CD4-positive, alpha-beta memory T cell (primary cell): ENCODE data around the gene SPIRE2. TPM values are rescaled to one million over a fixed set of nuclear protein-coding genes. Genes with fewer than 3 reads are reported as not detected.

Source experiments
- CTCF ChIA-PET: fragments of 350-600 bp; sonication (Branson Sonifier 250); formaldehyde crosslinking; loops from one replicate; lab custom pipeline; 2021; ENCODE audit warnings: inconsistent platforms; ENCODE audit not compliant: partially characterized antibody; lab: Charles Lee
- POLR2A ChIA-PET: fragments of 350-600 bp; sonication (Branson Sonifier 250); formaldehyde crosslinking; loops from one replicate; lab custom pipeline; 2021; ENCODE audit not compliant: partially characterized antibody; lab: Charles Lee
- DNase-seq, 5 donors: peaks; one replicate each; pipeline versions ENCODE4 v3.0.0 to v3.0.0-alpha.2; 2020 to 2022; ENCODE audit warnings: mixed read lengths in 1 of 5
- H3K27ac ChIP-seq: one replicate; pipeline ENCODE4 v1.7.0; 2013; ENCODE audit warnings: low read depth, low read length
- H3K27me3 ChIP-seq: 2 replicates; pipeline ENCODE4 v1.7.0; 2013; ENCODE audit warnings: mild to moderate bottlenecking, low read length, moderate library complexity; ENCODE audit not compliant: insufficient read depth
- H3K36me3 ChIP-seq: 2 replicates; pipeline ENCODE4 v1.7.0; 2013; ENCODE audit warnings: mild to moderate bottlenecking, low read length, moderate library complexity; ENCODE audit not compliant: insufficient read depth
- H3K4me1 ChIP-seq: 2 replicates; pipeline ENCODE4 v1.7.0; 2013; ENCODE audit warnings: mild to moderate bottlenecking, low read length, moderate library complexity; ENCODE audit not compliant: insufficient read depth
- H3K4me3 ChIP-seq, 2 donors: one replicate each; pipeline ENCODE4 v1.7.0; 2013; ENCODE audit warnings: low read length in 2 of 2, mild to moderate bottlenecking in 1 of 2
- H3K9me3 ChIP-seq, 2 donors: one replicate each; pipeline ENCODE4 v1.7.0; 2013; ENCODE audit warnings: low read length in 2 of 2, control low read depth in 1 of 2; ENCODE audit not compliant: control insufficient read depth in 1 of 2
- H3K27ac Mint-ChIP-seq, 7 donors: one replicate each; pipeline ENCODE4 v1.8.0; 2020 to 2021; ENCODE audit warnings: mixed read lengths in 7 of 7, mild to moderate bottlenecking in 6 of 7, inconsistent platforms in 3 of 7, moderate library complexity in 3 of 7
- H3K27me3 Mint-ChIP-seq, 2 donors: one replicate each; pipeline ENCODE4 v1.8.0; 2020 to 2021; ENCODE audit warnings: mixed read lengths in 2 of 2
- H3K36me3 Mint-ChIP-seq, 2 donors: one replicate each; pipeline ENCODE4 v1.8.0; 2020 to 2021; ENCODE audit warnings: mixed read lengths in 2 of 2, inconsistent platforms in 1 of 2, mild to moderate bottlenecking in 1 of 2
- H3K4me1 Mint-ChIP-seq, 4 donors: one replicate each; pipeline ENCODE4 v1.8.0; 2020 to 2021; ENCODE audit warnings: mixed read lengths in 4 of 4, mild to moderate bottlenecking in 1 of 4
- H3K4me3 Mint-ChIP-seq, 8 donors: one replicate each; pipeline ENCODE4 v1.8.0; 2020 to 2021; ENCODE audit warnings: mixed read lengths in 8 of 8, mild to moderate bottlenecking in 7 of 8, moderate library complexity in 6 of 8, inconsistent platforms in 3 of 8
- H3K9me3 Mint-ChIP-seq, 8 donors: one replicate each; pipeline ENCODE4 v1.8.0; 2020 to 2021; ENCODE audit warnings: mixed read lengths in 8 of 8, mild to moderate bottlenecking in 5 of 8, inconsistent platforms in 3 of 8, moderate library complexity in 1 of 8
- intact Hi-C: fragments of 100-400 bp; cut with micrococcal nuclease; formaldehyde crosslinking; loops from one replicate; pipeline ENCODE4 v1.15.1; 2023
- polyA plus RNA-seq, 2 donors: library from polyadenylated mRNA; unstranded; fragments of 300-500 nt; fragmentation: Illumina TruSeq; gene quantifications; one replicate each; pipeline ENCODE4 v1.2.3, GENCODE V29; 2021
- total RNA-seq, 2 experiments: library from RNA; stranded (reverse); gene quantifications; one replicate each; pipeline ENCODE4 v1.2.3, GENCODE V29; 2021

The SPIRE2 gene
- total and polyA plus RNA-seq, 4 experiments from 2014 or later, result 0.71 to 3.3 (median 3.0) TPM; not detected in 1

DNA sequence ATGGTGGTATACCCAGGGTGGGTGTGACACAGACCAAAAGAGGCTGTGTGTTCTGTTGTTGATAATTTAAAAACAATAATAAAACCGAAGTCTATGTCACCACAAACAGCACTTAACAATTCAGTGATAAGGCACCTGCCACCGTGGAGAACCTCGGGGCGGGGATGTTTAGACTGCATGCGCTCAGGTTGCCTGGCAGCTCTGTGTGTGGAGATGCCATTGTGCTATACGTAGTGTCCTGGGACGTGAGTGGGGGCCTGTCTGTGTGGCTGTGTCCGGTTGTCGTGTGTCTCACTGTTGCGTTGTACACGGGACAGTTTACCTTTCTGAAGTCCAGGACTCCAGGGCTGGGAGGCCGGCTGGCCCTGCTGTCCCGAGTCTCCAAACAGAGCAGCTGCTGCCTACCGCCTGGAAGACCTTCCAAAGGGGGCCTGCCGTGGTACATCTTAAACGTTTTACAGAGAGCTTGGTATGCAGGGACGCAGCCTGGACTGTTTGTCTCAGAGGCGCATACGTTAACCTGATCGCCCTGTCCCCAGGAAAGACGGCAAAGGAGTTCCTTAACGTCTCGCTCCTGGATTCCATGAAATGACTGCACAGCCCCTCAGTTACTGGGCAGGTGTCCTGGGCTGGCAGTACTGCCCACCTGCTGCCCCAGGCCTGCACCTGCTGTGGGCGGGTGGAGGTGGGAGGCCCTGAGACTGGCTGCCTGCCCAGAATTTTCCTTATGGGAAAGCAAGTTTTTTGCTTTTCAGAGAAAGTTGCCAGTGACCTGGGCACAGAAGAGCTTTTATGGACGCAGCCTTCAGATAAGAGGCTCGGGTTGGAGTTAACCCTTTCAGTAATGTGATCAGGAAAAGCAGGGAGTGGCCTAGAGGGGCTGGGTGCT is 19.0 kb downstream of the SPIRE2 start:
- Histone ChIP-seq H3K27me3 (no peaks in the 10 kb centered on the region), H3K4me1 (peaks cover 9% of the 10 kb centered on the region), H3K9me3 (no peaks in the 10 kb centered on the region), H3K4me3 (no peak overlapping the region), H3K36me3 (no peaks in the 10 kb centered on the region), H3K27ac (no peak overlapping the region)
- peaks cover 1 to 8% (median 7%) of the 10 kb centered on the region in 4 donors for H3K4me1 Mint-ChIP-seq
- no peaks in the 10 kb centered on the region for H3K36me3 Mint-ChIP-seq
- no peaks in the 10 kb centered on the region for H3K9me3 Mint-ChIP-seq
- H3K27me3 Mint-ChIP-seq, result no peaks in the 10 kb centered on the region
- intact Hi-C loops, result no loop called here
- no peak for DNase-seq
- ChIA-PET CTCF (no interaction called here), POLR2A (no interaction called here)
- H3K4me3 Mint-ChIP-seq, result no peak overlapping the region
- H3K27ac Mint-ChIP-seq, result no peak overlapping the region

DNA sequence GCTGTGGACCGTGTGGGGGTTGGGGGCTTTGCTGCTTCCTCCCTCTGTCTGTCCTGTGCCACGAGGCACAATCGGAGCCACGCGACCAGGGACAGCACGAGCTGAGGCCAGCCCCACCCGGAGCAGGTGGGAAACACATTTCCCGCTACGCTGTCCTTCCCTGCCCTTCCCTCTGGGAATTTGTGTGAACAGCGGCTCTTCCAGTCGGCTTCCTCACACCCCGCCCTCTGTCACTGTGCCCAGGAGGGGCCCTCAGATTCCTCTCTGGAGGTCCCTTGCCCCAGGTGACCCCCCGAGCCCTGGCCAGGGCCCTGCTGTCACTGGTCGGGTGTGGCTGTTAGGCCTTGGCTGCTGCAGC is 19.6 kb downstream of the SPIRE2 start:
- Histone ChIP-seq H3K27me3 (no peaks in the 10 kb centered on the region), H3K4me1 (peaks cover 9% of the 10 kb centered on the region), H3K9me3 (no peaks in the 10 kb centered on the region), H3K27ac (no peak overlapping the region), H3K36me3 (no peaks in the 10 kb centered on the region), H3K4me3 (no peak overlapping the region)
- H3K36me3 Mint-ChIP-seq, result no peaks in the 10 kb centered on the region
- intact Hi-C loops, result no loop called here
- ChIA-PET POLR2A (no interaction called here), CTCF (no interaction called here)
- peaks cover 1 to 8% (median 7%) of the 10 kb centered on the region in 4 donors for H3K4me1 Mint-ChIP-seq
- H3K27me3 Mint-ChIP-seq, result no peaks in the 10 kb centered on the region
- no peak for DNase-seq
- no peak overlapping the region for H3K27ac Mint-ChIP-seq
- H3K4me3 Mint-ChIP-seq, result no peak overlapping the region
- no peaks in the 10 kb centered on the region for H3K9me3 Mint-ChIP-seq

DNA sequence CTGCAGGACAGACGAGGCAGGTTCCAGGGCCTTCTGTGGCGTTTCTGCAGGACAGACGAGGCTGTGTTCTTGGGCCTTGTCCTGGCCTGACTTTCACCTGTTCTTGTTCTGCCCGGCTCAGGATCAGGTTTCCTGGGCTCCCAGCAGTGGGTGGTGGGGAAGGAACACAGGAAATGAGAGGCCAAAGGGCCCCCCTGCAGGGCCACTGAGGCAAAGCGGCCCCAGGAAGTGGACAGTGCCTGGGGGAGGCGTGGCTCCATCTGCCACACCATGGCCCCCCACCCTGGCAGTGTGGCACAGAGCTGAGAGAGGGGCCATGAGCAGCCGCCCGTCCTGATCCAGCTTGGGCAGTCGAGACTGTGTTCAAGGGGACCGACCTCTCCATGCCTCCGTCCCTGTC is 20.7 kb downstream of the SPIRE2 start:
- DNase-seq, result no peak
- Histone ChIP-seq H3K27ac (no peak overlapping the region), H3K4me3 (no peak overlapping the region), H3K27me3 (no peaks in the 10 kb centered on the region), H3K36me3 (no peaks in the 10 kb centered on the region), H3K9me3 (no peaks in the 10 kb centered on the region), H3K4me1 (peaks cover 9% of the 10 kb centered on the region)
- Mint-ChIP-seq H3K4me3 (no peak overlapping the region), H3K27me3 (no peaks in the 10 kb centered on the region), H3K36me3 (no peaks in the 10 kb centered on the region), H3K27ac (no peak overlapping the region), H3K9me3 (no peaks in the 10 kb centered on the region), H3K4me1 (peaks cover 1 to 10% (median 7%) of the 10 kb centered on the region in 4 donors)
- ChIA-PET POLR2A (no interaction called here), CTCF (no interaction called here)
- intact Hi-C loops, result no loop called here

DNA sequence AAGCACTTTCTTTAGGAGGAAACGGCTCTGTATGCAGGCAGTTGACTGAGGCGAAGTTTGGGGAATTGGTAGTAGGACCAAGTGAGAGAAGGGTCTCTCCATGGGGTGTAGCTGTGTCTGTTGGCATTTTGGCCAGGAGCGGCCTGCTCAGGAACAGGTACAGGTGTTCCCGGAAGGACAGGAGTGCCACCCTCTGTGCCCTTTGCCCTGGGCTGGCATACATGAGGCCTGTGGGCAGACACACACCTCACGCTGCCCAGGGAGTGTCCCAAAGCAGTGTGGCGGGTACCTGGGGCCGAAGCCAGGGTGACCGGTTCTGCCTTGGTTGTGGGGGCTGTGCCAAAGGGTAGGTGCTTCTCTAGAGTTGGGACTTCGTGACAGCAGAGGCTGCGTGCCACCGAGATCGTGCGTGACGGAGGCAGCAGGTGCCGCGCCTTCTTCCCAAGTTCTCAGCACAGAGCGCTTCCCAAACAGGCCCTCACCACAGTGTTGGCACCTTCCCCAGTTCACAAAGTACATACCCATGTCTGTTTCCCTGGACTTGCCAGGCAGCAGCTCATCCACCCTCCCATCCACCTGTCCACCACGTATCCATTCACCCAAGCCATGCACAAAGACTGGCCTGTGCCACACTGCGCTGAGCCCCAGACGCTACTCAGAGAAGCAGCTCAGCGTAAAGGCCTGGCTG is 25.2 kb downstream of the SPIRE2 start:
- no peaks in the 10 kb centered on the region for H3K9me3 Mint-ChIP-seq
- POLR2A ChIA-PET, result no interaction called here
- DNase-seq, result no peak

DNA sequence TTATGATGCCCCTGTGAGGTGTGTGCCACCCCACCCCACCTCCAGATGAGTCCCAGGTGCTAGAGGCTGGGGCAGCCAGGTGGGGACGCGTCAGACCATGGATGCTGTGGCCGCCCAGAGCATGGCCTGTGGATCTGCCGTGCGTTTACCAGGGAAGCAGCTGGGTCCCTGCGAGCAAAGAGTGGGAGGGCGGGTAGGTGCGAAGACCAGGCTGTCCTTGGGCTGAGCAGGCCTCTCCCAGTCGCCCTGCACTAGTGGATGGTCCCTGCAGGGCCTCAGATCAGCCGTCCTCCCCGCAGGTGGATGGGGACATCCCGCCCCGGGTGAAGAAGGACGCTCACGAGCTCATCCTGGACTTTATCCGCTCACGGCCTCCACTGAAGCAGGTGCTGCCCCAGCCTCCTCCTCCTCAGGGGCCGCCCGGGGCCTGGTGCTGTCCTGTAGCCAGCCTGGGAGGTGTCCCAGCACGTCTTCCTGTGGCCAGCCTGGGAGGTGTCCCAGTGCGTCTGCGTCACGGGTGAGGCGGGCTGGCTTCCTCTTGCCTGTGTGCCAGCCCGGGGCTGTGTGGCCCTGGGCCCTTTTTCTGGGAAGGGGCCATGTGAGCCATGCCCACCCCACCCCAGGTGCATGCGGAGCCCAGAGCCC is 27.1 kb downstream of the SPIRE2 start:
- Mint-ChIP-seq H3K9me3 (no peaks in the 10 kb centered on the region), H3K36me3 (no peaks in the 10 kb centered on the region), H3K4me1 (peaks cover 0 to 3% (median under 1%) of the 10 kb centered on the region in 4 donors), H3K27me3 (no peaks in the 10 kb centered on the region), H3K27ac (no peak overlapping the region), H3K4me3 (no peak overlapping the region)
- ChIA-PET CTCF (no interaction called here), POLR2A (no interaction called here)
- Histone ChIP-seq H3K4me3 (no peak overlapping the region), H3K27me3 (no peaks in the 10 kb centered on the region), H3K9me3 (no peaks in the 10 kb centered on the region), H3K36me3 (no peaks in the 10 kb centered on the region), H3K27ac (no peak overlapping the region), H3K4me1 (peaks cover 2% of the 10 kb centered on the region)
- intact Hi-C loops, result no loop called here
- DNase-seq, result no peak

More for the DNA sequence above, 25.2 kb downstream of the SPIRE2 start:
- intact Hi-C loops, result no loop called here
- Histone ChIP-seq H3K9me3 (no peaks in the 10 kb centered on the region), H3K27ac (no peak overlapping the region), H3K36me3 (no peaks in the 10 kb centered on the region), H3K4me3 (no peak overlapping the region), H3K27me3 (no peaks in the 10 kb centered on the region), H3K4me1 (no peaks in the 10 kb centered on the region)
- CTCF ChIA-PET, result no interaction called here
- Mint-ChIP-seq H3K27me3 (no peaks in the 10 kb centered on the region), H3K36me3 (no peaks in the 10 kb centered on the region), H3K4me3 (no peak overlapping the region), H3K27ac (no peak overlapping the region), H3K4me1 (peaks cover 0 to 3% (median 0%) of the 10 kb centered on the region in 4 donors)

DNA sequence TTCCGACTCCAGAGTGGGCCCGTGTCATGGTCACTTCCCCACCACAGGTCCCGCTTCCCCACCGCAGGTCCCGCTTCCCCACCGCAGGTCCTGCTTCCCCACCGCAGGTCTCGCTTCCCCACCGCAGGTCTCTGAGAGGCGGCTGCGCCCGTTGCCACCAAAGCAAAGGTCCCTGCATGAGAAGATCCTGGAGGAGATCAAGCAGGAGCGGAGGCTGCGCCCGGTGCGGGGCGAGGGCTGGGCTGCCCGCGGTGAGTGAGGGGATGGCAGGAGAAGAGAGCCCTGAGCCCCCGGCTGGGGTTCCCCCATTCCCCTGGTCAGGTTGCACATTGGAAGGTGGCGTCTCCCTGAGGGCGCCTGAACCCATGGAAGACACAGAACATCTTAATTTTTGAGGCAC is 27.7 kb downstream of the SPIRE2 start:
- POLR2A ChIA-PET, result no interaction called here
- H3K9me3 ChIP-seq, result no peaks in the 10 kb centered on the region
- peaks cover 8% of the 10 kb centered on the region for H3K4me1 ChIP-seq
- Mint-ChIP-seq H3K27me3 (no peaks in the 10 kb centered on the region), H3K4me1 (peaks cover 2 to 9% (median 5%) of the 10 kb centered on the region in 4 donors), H3K36me3 (no peaks in the 10 kb centered on the region), H3K27ac (no peak overlapping the region), H3K9me3 (no peaks in the 10 kb centered on the region), H3K4me3 (no peak overlapping the region)
- no peaks in the 10 kb centered on the region for H3K36me3 ChIP-seq
- H3K27me3 ChIP-seq, result no peaks in the 10 kb centered on the region
- intact Hi-C loops, result no loop called here
- no peak for DNase-seq
- no peak overlapping the region for H3K27ac ChIP-seq
- H3K4me3 ChIP-seq, result no peak overlapping the region
- CTCF ChIA-PET, result no interaction called here

DNA sequence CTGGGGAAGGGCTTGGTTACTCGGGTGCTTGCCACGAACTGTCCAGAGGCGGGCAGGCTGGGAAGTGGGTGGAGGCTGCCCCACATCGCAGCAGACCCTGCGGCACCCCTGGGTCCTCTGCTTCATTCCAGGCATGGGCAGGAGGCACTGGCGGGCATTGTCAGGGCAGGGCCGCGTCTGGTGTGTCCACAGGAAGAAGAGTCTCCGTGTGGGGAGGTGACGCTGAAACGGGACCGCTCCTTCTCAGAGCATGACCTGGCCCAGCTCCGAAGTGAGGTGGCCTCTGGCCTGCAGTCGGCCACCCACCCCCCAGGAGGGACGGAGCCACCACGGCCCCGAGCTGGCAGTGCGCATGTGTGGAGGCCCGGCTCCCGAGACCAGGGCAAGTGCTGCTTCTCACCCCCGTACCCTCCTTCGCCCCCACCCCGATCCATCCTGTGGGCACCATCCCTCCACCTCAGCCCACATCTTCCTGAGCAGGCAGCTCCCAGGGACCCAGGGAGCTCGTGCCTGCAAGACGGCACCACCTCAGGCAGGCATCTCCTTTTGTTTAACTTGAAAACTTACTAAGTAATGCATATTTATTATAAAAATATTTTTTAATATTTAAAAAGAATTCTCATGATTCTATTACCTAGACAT is 30.8 kb downstream of the SPIRE2 start:
- Mint-ChIP-seq H3K36me3 (no peaks in the 10 kb centered on the region), H3K27ac (no peak overlapping the region), H3K27me3 (no peaks in the 10 kb centered on the region), H3K9me3 (no peaks in the 10 kb centered on the region), H3K4me3 (no peak overlapping the region), H3K4me1 (peaks cover 18 to 30% (median 24%) of the 10 kb centered on the region in 4 donors)
- POLR2A ChIA-PET, result interaction anchor here (3.4 to 6.5 kb wide), 2 partner anchors 14 to 154 kb away, joined by 20 to 117 read pairs; partner anchors contain the start of gene TCF25
- Histone ChIP-seq H3K36me3 (no peaks in the 10 kb centered on the region), H3K27me3 (no peaks in the 10 kb centered on the region), H3K9me3 (no peaks in the 10 kb centered on the region), H3K27ac (no peak overlapping the region), H3K4me3 (no peak overlapping the region), H3K4me1 (peaks cover 29% of the 10 kb centered on the region)
- no peak for DNase-seq
- CTCF ChIA-PET, result interaction anchor here (1.1 to 6.8 kb wide), 9 partner anchors 13 to 244 kb away, joined by 3 to 138 read pairs (median 12); partner anchors contain the start of genes SPATA2L and TCF25
- intact Hi-C loops, result no loop called here
